Activated CD8-positive, alpha-beta T cell treated with anti-CD3 and anti-CD28 coated beads for 36 hours (primary cell): ENCODE measurements around the gene AKAP9. TPM values are rescaled to one million over a fixed set of nuclear protein-coding genes. Genes with fewer than 3 reads are reported as not detected.

Experiments used
- ATAC-seq: fragments of 200-7000 bp; cut with Tn5 transposase; one replicate; pipeline ENCODE4 v1.10.0; 2021; ENCODE audit warnings: mild to moderate bottlenecking, moderate library complexity
- CTCF ChIA-PET: fragments of 350-600 bp; sonication (Branson Sonifier 250); formaldehyde crosslinking; loops from one replicate; lab custom pipeline; 2021; ENCODE audit warnings: antibody characterized with exemption; lab: Charles Lee
- POLR2A ChIA-PET: fragments of 350-600 bp; sonication (Branson Sonifier 250); formaldehyde crosslinking; loops from one replicate; lab custom pipeline; 2021; ENCODE audit warnings: antibody characterized with exemption; lab: Charles Lee
- DNase-seq: peaks from one replicate; pipeline ENCODE4 v3.0.0-alpha.2; 2020
- H3K27ac Mint-ChIP-seq: one replicate; pipeline ENCODE4 v1.8.0; 2021; ENCODE audit warnings: mild to moderate bottlenecking, mixed read lengths
- H3K27me3 Mint-ChIP-seq: one replicate; pipeline ENCODE4 v1.8.0; 2021; ENCODE audit warnings: mixed read lengths
- H3K36me3 Mint-ChIP-seq: one replicate; pipeline ENCODE4 v1.8.0; 2021; ENCODE audit warnings: low read depth, mixed read lengths
- H3K4me1 Mint-ChIP-seq: one replicate; pipeline ENCODE4 v1.8.0; 2021; ENCODE audit warnings: low read depth, mixed read lengths
- H3K4me3 Mint-ChIP-seq: one replicate; pipeline ENCODE4 v1.8.0; 2021; ENCODE audit warnings: mild to moderate bottlenecking, moderate library complexity, mixed read lengths
- H3K9me3 Mint-ChIP-seq: one replicate; pipeline ENCODE4 v1.8.0; 2021; ENCODE audit warnings: mixed read lengths
- CTCF ChIP-seq: fragments of 200-600 bp; IDR thresholded peaks from one replicate; pipeline ENCODE4 v1.8.0; 2022; ENCODE audit warnings: antibody characterized with exemption, mild to moderate bottlenecking
- intact Hi-C: fragments of 100-400 bp; cut with micrococcal nuclease; formaldehyde crosslinking; loops from one replicate; pipeline ENCODE4 v1.10.0; 2022
- total RNA-seq, 2 experiments: library from RNA; stranded (reverse); gene quantifications; one replicate each; pipeline ENCODE4 v1.2.3, GENCODE V29; 2021

Gene AKAP9
- total RNA-seq, 2 experiments from 2014 or later, result 24.8 to 28.4 TPM

DNA sequence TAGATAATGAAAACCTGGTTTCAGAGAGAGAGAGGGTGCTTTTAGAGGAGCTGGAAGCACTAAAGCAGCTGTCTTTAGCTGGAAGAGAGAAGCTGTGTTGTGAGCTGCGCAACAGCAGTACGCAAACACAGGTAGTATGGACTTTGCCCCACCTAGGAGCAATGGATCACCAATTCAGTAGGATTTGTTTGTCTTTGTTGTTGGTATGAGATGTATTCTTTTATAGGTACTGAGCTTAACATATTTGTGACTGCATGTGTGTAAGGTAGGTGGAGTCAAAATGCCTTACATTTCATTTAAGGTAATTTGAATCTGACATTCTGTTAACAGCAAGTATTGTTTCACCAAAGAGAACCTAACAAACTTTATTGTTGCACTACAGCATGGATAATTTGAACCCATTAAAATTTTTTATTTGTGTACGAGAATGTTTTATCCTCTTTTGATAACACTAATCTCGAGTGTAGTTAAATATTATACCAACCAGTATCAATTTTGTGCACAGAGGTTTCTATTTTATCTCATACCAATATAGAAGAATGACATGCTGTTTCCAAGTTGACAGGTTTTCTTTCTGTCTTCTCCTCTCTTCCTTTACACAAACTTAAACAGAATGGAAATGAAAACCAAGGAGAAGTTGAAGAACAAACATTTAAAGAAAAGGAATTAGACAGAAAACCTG lies 101.5 kb downstream of the AKAP9 start:
- Mint-ChIP-seq H3K27me3 (no peaks in the 10 kb centered on the region), H3K27ac (no peak overlapping the region), H3K36me3 (peaks cover 25% of the 10 kb centered on the region), H3K4me1 (no peaks in the 10 kb centered on the region), H3K4me3 (no peak overlapping the region), H3K9me3 (no peaks in the 10 kb centered on the region)
- no peak for TF ChIP-seq CTCF
- DNase-seq (no peak), ATAC-seq (no peak)
- CTCF ChIA-PET, result no interaction called here
- POLR2A ChIA-PET, result interaction anchor here (0.5 kb wide), 1 partner anchor 38 kb away, joined by 4 read pairs; no protein-coding TSS in a partner anchor
- intact Hi-C loops, result no loop called here

- intact Hi-C loops, result no loop called here
- TF ChIP-seq CTCF, result no peak
- ChIA-PET POLR2A (no interaction called here), CTCF (no interaction called here)
- Mint-ChIP-seq H3K27ac (no peak overlapping the region), H3K4me1 (no peaks in the 10 kb centered on the region), H3K36me3 (peaks cover 25% of the 10 kb centered on the region), H3K27me3 (no peaks in the 10 kb centered on the region), H3K4me3 (no peak overlapping the region), H3K9me3 (no peaks in the 10 kb centered on the region)
- DNase-seq (no peak), ATAC-seq (no peak)
These were observed 102.4 kb downstream of the AKAP9 start for GRCh38 chr7:92043098-92043497.

DNA sequence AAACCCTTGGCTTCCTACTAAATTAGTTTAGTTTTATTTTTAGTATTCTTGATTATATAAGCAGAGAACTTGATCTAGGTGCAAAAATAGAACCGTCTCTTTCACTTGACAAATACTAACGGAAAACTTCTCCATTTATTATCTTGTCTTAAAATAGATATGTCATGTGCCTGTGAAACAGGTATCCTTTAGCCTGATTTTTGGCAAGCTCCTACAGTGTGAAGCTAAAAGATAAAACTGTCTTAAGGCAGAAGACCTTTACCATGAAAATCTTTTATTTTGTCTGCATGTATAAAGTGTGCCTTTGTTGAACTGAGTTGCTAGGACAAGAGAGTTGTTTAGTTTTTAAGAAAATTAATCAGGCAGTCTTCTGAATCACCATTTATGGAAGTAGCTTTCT lies 103.0 kb downstream of the AKAP9 start:
- H3K36me3 Mint-ChIP-seq, result peaks cover 29% of the 10 kb centered on the region
- no peaks in the 10 kb centered on the region for H3K27me3 Mint-ChIP-seq
- H3K9me3 Mint-ChIP-seq, result no peaks in the 10 kb centered on the region
- no peaks in the 10 kb centered on the region for H3K4me1 Mint-ChIP-seq
- no peak overlapping the region for H3K4me3 Mint-ChIP-seq
- no peak for DNase-seq
- ChIA-PET CTCF (no interaction called here), POLR2A (interaction anchor here (1.4 kb wide), 1 partner anchor 104 kb away, joined by 4 read pairs; the partner anchor contains the start of gene AKAP9)
- no peak for TF ChIP-seq CTCF
- intact Hi-C loops, result no loop called here
- H3K27ac Mint-ChIP-seq, result no peak overlapping the region
- ATAC-seq, result no peak

DNA sequence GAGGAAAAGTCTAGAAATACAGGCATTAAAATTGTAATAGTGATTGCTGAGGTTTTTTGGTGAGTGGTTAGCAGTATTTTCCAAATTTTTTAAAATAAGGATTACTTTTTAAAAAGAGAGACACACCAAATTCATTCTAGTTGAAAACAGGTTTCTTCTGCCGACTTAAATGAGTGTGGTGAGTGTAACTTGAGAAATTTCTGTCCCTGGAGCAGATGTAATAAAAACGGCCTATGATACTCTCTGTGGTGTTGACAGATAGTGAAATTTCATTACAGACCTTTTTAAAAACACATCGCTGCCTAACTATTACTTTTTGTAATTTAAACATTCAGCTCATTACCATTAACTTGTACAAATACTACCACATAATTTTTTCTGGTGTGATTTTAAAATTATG lies 103.5 kb downstream of the AKAP9 start:
- peaks cover 34% of the 10 kb centered on the region for H3K36me3 Mint-ChIP-seq
- no peak overlapping the region for H3K27ac Mint-ChIP-seq
- ChIA-PET CTCF (no interaction called here), POLR2A (interaction anchor here (1.4 kb wide), 1 partner anchor 104 kb away, joined by 4 read pairs; the partner anchor contains the start of gene AKAP9)
- no peak overlapping the region for H3K4me3 Mint-ChIP-seq
- DNase-seq (no peak), ATAC-seq (no peak)
- H3K4me1 Mint-ChIP-seq, result no peaks in the 10 kb centered on the region
- no peak for TF ChIP-seq CTCF
- H3K9me3 Mint-ChIP-seq, result no peaks in the 10 kb centered on the region
- H3K27me3 Mint-ChIP-seq, result no peaks in the 10 kb centered on the region
- intact Hi-C loops, result no loop called here

DNA sequence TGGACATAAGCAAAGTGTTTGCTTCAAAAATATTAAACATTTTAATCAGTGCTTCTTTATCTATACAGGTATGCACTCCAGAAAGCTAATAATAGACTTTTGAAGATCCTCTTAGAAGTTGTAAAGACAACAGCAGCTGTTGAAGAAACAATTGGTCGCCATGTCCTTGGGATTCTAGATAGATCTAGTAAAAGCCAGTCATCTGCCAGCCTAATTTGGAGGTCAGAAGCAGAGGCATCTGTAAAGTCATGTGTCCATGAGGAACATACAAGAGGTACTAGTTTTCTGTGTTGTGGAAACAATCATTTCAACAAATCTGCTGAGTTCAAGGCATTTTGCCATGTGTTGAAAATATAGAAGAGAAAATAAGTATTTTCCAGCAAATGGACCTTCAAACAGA lies 104.3 kb downstream of the AKAP9 start:
- no peak for ATAC-seq
- POLR2A ChIA-PET, result interaction anchor here (1.4 kb wide), 1 partner anchor 105 kb away, joined by 4 read pairs; the partner anchor contains the start of gene AKAP9
- peaks cover 37% of the 10 kb centered on the region for H3K36me3 Mint-ChIP-seq

More for the DNA sequence above, 104.3 kb downstream of the AKAP9 start:
- intact Hi-C loops, result no loop called here
- H3K4me3 Mint-ChIP-seq, result no peak overlapping the region
- H3K9me3 Mint-ChIP-seq, result no peaks in the 10 kb centered on the region
- H3K27ac Mint-ChIP-seq, result no peak overlapping the region
- H3K27me3 Mint-ChIP-seq, result no peaks in the 10 kb centered on the region
- H3K4me1 Mint-ChIP-seq, result no peaks in the 10 kb centered on the region
- CTCF ChIA-PET, result no interaction called here
- no peak for DNase-seq
- TF ChIP-seq CTCF, result no peak
